GM12878 (cell line): ENCODE measurements around the gene MFAP2.

Experiments used
- GABPA ChIP-seq: IDR thresholded peaks from 2 replicates; pipeline ENCODE4 v1.6.1; 2014; ENCODE audit warnings: antibody characterized with exemption, low read depth, mild to moderate bottlenecking, inconsistent platforms
- MXI1 ChIP-seq: fragments of 150-350 bp; IDR thresholded peaks from 2 replicates; pipeline ENCODE4 v1.6.1; 2011; ENCODE audit warnings: low read depth, mild to moderate bottlenecking, inconsistent platforms, low read length, improper control_type of control experiment
- NFXL1 ChIP-seq: fragments of 450-650 bp; IDR thresholded peaks from 2 replicates; pipeline ENCODE4 v1.6.1; 2017; ENCODE audit warnings: antibody characterized with exemption, mild to moderate bottlenecking, borderline replicate concordance
- NR2C1 ChIP-seq: fragments of 450-650 bp; IDR thresholded peaks from 2 replicates; pipeline ENCODE4 v1.6.1; 2017; ENCODE audit warnings: antibody characterized with exemption, mild to moderate bottlenecking, moderate library complexity
- NR2C2 ChIP-seq: IDR thresholded peaks from 2 replicates; pipeline ENCODE4 v1.6.1; 2011; ENCODE audit warnings: borderline replicate concordance, low read depth; ENCODE audit not compliant: control insufficient read depth, insufficient read length
- POLR2A ChIP-seq: IDR thresholded peaks from 2 replicates; pipeline ENCODE4 v1.6.1; 2011; ENCODE audit warnings: low read depth, mild to moderate bottlenecking, low read length
- RELA ChIP-seq: fragments of 450-650 bp; IDR thresholded peaks from 2 replicates; pipeline ENCODE4 v1.8.0; 2014; ENCODE audit warnings: borderline replicate concordance; ENCODE audit not compliant: partially characterized antibody
- STAT1 ChIP-seq: fragments of 450-650 bp; conservative IDR thresholded peaks from 2 replicates; pipeline ENCODE4 v1.6.1; 2014; ENCODE audit warnings: antibody characterized with exemption, mild to moderate bottlenecking
- ZNF274 ChIP-seq: IDR thresholded peaks from one replicate; pipeline ENCODE4 v1.8.0; 2011; ENCODE audit not compliant: insufficient read length, insufficient read depth
- TF ChIP-seq, protein P1 (sequence below): IDR thresholded peaks from 2 replicates; pipeline ENCODE4 v1.6.1; 2012; ENCODE audit warnings: mild to moderate bottlenecking, low read depth, low read length
- TF ChIP-seq, protein P2 (sequence below): fragments of 450-650 bp; IDR thresholded peaks from 2 replicates; pipeline ENCODE4 v1.6.1; 2016; ENCODE audit warnings: mild to moderate bottlenecking, moderate library complexity, borderline replicate concordance
- TF ChIP-seq, protein P3 (sequence below), 3 experiments: IDR thresholded peaks in 2 of 3; conservative IDR thresholded peaks in 1 of 3; 2 replicates each; pipeline ENCODE4 v1.5.1; 2011; ENCODE audit warnings: low read depth in 3 of 3, low read length in 3 of 3, mild to moderate bottlenecking in 3 of 3, control low read depth in 2 of 3, moderate library complexity in 2 of 3, inconsistent platforms in 1 of 3, mixed read lengths in 1 of 3; ENCODE audit not compliant: control insufficient read depth in 2 of 3, insufficient read depth in 1 of 3; ENCODE audit errors: extremely low read depth in 1 of 3

GRCh38 chr1:16971341-16972188 lies 8.9 kb downstream of the MFAP2 start:
- TF ChIP-seq MXI1 = no peak
- TF ChIP-seq POLR2A = no peak
- TF ChIP-seq, protein P1, sequence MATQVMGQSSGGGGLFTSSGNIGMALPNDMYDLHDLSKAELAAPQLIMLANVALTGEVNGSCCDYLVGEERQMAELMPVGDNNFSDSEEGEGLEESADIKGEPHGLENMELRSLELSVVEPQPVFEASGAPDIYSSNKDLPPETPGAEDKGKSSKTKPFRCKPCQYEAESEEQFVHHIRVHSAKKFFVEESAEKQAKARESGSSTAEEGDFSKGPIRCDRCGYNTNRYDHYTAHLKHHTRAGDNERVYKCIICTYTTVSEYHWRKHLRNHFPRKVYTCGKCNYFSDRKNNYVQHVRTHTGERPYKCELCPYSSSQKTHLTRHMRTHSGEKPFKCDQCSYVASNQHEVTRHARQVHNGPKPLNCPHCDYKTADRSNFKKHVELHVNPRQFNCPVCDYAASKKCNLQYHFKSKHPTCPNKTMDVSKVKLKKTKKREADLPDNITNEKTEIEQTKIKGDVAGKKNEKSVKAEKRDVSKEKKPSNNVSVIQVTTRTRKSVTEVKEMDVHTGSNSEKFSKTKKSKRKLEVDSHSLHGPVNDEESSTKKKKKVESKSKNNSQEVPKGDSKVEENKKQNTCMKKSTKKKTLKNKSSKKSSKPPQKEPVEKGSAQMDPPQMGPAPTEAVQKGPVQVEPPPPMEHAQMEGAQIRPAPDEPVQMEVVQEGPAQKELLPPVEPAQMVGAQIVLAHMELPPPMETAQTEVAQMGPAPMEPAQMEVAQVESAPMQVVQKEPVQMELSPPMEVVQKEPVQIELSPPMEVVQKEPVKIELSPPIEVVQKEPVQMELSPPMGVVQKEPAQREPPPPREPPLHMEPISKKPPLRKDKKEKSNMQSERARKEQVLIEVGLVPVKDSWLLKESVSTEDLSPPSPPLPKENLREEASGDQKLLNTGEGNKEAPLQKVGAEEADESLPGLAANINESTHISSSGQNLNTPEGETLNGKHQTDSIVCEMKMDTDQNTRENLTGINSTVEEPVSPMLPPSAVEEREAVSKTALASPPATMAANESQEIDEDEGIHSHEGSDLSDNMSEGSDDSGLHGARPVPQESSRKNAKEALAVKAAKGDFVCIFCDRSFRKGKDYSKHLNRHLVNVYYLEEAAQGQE = no peak
- no peak for TF ChIP-seq RELA
- TF ChIP-seq, protein P2, sequence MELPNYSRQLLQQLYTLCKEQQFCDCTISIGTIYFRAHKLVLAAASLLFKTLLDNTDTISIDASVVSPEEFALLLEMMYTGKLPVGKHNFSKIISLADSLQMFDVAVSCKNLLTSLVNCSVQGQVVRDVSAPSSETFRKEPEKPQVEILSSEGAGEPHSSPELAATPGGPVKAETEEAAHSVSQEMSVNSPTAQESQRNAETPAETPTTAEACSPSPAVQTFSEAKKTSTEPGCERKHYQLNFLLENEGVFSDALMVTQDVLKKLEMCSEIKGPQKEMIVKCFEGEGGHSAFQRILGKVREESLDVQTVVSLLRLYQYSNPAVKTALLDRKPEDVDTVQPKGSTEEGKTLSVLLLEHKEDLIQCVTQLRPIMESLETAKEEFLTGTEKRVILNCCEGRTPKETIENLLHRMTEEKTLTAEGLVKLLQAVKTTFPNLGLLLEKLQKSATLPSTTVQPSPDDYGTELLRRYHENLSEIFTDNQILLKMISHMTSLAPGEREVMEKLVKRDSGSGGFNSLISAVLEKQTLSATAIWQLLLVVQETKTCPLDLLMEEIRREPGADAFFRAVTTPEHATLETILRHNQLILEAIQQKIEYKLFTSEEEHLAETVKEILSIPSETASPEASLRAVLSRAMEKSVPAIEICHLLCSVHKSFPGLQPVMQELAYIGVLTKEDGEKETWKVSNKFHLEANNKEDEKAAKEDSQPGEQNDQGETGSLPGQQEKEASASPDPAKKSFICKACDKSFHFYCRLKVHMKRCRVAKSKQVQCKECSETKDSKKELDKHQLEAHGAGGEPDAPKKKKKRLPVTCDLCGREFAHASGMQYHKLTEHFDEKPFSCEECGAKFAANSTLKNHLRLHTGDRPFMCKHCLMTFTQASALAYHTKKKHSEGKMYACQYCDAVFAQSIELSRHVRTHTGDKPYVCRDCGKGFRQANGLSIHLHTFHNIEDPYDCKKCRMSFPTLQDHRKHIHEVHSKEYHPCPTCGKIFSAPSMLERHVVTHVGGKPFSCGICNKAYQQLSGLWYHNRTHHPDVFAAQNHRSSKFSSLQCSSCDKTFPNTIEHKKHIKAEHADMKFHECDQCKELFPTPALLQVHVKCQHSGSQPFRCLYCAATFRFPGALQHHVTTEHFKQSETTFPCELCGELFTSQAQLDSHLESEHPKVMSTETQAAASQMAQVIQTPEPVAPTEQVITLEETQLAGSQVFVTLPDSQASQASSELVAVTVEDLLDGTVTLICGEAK = no peak
- TF ChIP-seq ZNF274 = no peak
- TF ChIP-seq NR2C1 = no peak
- TF ChIP-seq, protein P3, sequence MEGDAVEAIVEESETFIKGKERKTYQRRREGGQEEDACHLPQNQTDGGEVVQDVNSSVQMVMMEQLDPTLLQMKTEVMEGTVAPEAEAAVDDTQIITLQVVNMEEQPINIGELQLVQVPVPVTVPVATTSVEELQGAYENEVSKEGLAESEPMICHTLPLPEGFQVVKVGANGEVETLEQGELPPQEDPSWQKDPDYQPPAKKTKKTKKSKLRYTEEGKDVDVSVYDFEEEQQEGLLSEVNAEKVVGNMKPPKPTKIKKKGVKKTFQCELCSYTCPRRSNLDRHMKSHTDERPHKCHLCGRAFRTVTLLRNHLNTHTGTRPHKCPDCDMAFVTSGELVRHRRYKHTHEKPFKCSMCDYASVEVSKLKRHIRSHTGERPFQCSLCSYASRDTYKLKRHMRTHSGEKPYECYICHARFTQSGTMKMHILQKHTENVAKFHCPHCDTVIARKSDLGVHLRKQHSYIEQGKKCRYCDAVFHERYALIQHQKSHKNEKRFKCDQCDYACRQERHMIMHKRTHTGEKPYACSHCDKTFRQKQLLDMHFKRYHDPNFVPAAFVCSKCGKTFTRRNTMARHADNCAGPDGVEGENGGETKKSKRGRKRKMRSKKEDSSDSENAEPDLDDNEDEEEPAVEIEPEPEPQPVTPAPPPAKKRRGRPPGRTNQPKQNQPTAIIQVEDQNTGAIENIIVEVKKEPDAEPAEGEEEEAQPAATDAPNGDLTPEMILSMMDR (IDR thresholded peaks at IDR 0.05 in 2 of 3, conservative IDR thresholded peaks at IDR 0.05 in 1 of 3; ENCODE audit: control insufficient read depth in 2 of 3, extremely low read depth in 1 of 3, insufficient read depth in 1 of 3, low read depth in 3 of 3, low read length in 3 of 3) = no peak
- TF ChIP-seq NR2C2 = no peak
- TF ChIP-seq GABPA = no peak
- no peak for TF ChIP-seq NFXL1
- no peak for TF ChIP-seq STAT1
